NCI-H526 treated with DMSO at 0.1 percent for 48 hours (cell line): ENCODE measurements around the gene SRRM3.
A peak's percentile ranks its signal among the peaks of the same experiment; 100 is the strongest.
"Not testable (repeated sequence)": the region's sequence is repeated elsewhere in the genome, so short reads cannot be mapped to it uniquely, and the experiment has no call there.

Experiments used
- DNase-seq: peaks from one replicate; lab custom pipeline; 2025; lab: John Stamatoyannopoulos, UW

The SRRM3 gene

GRCh38 chr7:76231071-76231470 lies 29.4 kb downstream of the SRRM3 start:
- no peak for DNase-seq

DNA sequence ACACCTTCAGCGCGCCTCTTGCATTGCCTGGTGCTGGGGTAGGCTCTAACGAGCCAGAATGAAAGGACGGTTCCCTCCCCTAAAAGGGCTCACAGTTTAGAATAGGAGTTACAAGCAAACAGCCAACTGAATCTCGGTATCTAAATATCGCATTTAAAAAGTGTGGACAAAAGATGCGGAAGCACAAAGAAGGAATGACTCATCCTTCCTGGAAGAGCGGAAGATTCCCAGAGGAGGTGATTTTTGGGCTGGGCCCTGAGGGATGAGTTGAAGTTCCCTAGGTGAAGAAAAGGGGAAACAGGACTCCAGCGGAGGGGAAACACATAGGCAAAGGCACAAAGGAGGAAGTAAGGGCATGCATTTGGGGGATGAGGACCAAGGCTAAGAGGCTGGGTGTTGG lies 29.9 kb downstream of the SRRM3 start:
- DNase-seq = no peak

- no peak for DNase-seq
These were observed 31.0 kb downstream of the SRRM3 start for GRCh38 chr7:76232698-76233097.

GRCh38 chr7:76233538-76234281 lies 32.0 kb downstream of the SRRM3 start:
- no peak for DNase-seq

DNA sequence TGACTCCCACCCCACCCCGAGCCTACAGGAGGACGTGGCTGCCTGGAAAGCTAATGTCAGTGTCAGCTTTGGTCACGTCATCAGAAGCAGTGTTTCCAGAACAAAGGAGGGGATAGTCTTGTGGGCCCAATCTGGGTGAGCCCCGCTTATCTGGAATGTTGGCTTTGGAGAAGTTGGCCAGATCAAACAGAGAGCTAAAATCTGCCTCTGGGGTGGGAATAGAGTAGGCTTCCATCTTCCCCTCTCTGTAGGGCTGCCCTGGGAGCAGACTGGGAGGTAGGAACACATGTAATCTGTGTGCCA lies 32.5 kb downstream of the SRRM3 start:
- no peak for DNase-seq

DNA sequence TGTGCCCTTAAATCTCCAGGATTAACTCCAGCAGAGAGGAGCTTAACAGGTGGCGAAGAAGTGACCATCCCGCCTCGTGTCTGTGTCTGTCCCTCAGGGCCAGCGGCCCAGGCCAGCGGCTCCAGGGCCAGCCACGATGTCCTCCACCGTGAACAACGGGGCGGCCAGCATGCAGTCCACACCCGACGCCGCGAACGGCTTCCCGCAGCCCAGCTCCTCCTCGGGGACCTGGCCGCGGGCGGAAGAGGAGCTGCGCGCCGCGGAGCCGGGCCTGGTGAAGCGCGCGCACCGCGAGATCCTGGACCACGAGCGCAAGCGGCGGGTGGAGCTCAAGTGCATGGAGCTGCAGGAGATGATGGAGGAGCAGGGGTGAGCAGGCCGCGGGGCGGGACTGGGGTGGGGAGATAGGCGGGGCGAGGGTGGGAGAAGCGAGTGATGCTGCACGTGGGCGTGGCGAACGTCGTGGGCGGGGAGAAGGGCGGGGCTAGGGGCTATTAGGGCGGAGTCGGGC lies 33.3 kb downstream of the SRRM3 start:
- DNase-seq = peak; percentile 93

GRCh38 chr7:76236224-76236623 lies 34.5 kb downstream of the SRRM3 start:
- DNase-seq = no peak

- DNase-seq = no peak
These were observed 36.6 kb downstream of the SRRM3 start for GRCh38 chr7:76238326-76238725.

DNA sequence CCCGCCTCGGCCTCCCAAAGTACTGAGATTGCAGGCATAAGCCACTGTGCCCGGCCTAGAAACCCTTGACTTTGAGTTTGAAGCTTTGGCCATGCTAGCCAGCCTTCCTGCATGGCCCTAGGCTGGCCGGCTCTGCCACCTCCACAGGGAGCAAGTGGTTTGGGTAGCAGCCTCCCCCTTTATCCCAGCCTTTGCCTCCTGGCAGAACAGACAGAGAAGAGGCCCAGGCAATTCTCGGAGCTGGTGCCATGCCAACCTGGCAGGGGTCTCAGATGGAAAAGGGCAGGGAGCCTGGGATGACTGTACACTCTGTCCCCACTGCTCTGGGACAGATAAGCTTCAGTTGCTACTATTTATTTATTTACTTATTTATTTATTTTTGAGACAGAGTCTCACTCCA lies 39.4 kb downstream of the SRRM3 start:
- DNase-seq = no peak

- not testable (repeated sequence) for DNase-seq
These were observed 40.9 kb downstream of the SRRM3 start for GRCh38 chr7:76242517-76243063.

- no peak for DNase-seq
These were observed 43.2 kb downstream of the SRRM3 start for GRCh38 chr7:76244781-76245391.

- DNase-seq = no peak
These were observed 45.2 kb downstream of the SRRM3 start for GRCh38 chr7:76246804-76247389.

GRCh38 chr7:76247938-76248337 lies 46.2 kb downstream of the SRRM3 start:
- DNase-seq = no peak

GRCh38 chr7:76252021-76252420 lies 50.3 kb downstream of the SRRM3 start:
- DNase-seq = no peak

- no peak for DNase-seq
These were observed 53.1 kb downstream of the SRRM3 start for GRCh38 chr7:76254781-76255180.

DNA sequence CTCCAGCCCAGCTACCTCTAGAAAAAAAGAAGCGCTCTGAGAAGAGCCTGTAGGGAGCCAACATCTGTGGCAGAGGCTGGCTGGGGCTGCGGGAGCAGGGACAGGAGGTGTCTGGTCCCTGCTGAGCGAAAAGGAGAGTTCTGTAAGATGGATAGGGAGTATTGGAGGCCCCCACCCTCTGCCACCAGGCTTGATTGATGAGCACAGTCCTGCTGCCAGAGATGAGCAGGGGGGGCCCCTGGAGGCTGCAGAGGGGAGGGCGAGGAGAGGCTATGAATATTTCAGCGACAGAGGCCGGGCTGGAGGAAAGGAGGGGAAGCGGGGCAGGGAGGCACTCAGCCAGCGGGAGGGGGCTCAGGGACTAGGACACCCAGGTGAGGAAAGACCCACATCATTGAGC lies 56.3 kb downstream of the SRRM3 start:
- DNase-seq = no peak

GRCh38 chr7:76259124-76260093 lies 57.7 kb downstream of the SRRM3 start:
- DNase-seq = no peak

GRCh38 chr7:76260171-76260703 lies 58.5 kb downstream of the SRRM3 start:
- peak; percentile 66 for DNase-seq

- no peak for DNase-seq
These were observed 59.6 kb downstream of the SRRM3 start for GRCh38 chr7:76261329-76261728.

GRCh38 chr7:76261931-76262330 lies 60.2 kb downstream of the SRRM3 start:
- DNase-seq = no peak

GRCh38 chr7:76262683-76263402 lies 61.1 kb downstream of the SRRM3 start:
- peak; percentile 43 for DNase-seq
